Effector CD8-positive, alpha-beta T cell (primary cell): ENCODE measurements around the gene ANAPC2.

Source experiments
- DNase-seq: peaks from one replicate; lab custom pipeline; 2025; lab: John Stamatoyannopoulos, UW

ANAPC2 gene

DNA sequence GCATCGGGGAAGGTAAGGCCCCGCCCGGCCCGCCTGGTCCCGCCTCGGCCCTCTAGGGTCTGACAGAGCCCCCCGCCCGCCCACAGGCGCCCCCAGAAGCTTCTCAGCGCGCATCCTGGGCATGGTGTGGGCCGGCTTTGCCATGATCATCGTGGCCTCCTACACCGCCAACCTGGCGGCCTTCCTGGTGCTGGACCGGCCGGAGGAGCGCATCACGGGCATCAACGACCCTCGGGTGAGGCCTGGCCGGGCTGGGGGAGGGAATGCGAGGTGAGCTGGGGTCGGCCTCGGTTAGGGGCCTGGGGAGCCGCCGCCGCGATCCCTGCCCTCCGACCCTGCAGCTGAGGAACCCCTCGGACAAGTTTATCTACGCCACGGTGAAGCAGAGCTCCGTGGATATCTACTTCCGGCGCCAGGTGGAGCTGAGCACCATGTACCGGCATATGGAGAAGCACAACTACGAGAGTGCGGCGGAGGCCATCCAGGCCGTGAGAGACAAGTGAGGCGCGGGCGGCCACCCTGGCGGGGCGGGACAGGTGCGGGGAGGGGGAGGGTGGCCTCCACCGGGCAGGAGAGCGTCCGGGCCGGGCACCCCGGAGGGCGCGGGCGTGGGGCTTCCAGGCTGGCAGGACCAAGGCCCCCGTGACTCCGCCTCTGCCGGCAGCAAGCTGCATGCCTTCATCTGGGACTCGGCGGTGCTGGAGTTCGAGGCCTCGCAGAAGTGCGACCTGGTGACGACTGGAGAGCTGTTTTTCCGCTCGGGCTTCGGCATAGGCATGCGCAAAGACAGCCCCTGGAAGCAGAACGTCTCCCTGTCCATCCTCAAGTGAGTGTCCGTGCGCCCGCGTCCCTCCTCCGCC lies 25.6 kb downstream of the ANAPC2 start:
- DNase-seq, result no peak

DNA sequence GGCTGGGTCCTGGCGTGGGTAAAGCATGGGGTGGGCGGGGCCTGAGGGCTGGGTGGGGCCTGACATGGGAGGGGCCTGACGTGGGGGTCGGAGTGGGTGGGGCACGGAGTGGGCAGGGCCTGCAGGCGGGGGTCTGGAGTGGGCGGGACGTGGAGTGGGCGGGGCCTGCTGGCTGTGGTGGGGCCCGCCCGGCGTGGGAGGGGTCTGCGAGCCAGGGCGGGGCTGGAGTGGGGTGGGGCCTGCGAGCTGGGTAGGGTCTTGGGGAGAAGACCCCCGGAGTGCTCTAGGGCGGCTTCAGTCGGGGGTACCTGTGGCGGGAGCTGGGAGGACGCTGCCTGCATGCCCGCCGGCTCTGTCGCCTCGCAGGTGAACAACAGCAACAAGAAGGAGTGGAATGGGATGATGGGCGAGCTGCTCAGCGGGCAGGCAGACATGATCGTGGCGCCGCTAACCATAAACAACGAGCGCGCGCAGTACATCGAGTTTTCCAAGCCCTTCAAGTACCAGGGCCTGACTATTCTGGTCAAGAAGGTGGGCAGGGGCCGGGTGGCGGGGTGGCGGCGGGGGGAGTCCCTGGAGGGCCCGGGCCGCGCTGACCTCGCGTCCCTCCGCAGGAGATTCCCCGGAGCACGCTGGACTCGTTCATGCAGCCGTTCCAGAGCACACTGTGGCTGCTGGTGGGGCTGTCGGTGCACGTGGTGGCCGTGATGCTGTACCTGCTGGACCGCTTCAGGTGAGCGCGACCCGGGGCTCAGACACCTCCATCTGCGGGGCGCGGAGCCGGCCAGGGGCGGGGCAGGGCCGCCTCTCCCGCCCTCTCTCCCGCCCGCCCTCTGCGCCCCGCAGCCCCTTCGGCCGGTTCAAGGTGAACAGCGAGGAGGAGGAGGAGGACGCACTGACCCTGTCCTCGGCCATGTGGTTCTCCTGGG lies 26.5 kb downstream of the ANAPC2 start:
- no peak for DNase-seq

DNA sequence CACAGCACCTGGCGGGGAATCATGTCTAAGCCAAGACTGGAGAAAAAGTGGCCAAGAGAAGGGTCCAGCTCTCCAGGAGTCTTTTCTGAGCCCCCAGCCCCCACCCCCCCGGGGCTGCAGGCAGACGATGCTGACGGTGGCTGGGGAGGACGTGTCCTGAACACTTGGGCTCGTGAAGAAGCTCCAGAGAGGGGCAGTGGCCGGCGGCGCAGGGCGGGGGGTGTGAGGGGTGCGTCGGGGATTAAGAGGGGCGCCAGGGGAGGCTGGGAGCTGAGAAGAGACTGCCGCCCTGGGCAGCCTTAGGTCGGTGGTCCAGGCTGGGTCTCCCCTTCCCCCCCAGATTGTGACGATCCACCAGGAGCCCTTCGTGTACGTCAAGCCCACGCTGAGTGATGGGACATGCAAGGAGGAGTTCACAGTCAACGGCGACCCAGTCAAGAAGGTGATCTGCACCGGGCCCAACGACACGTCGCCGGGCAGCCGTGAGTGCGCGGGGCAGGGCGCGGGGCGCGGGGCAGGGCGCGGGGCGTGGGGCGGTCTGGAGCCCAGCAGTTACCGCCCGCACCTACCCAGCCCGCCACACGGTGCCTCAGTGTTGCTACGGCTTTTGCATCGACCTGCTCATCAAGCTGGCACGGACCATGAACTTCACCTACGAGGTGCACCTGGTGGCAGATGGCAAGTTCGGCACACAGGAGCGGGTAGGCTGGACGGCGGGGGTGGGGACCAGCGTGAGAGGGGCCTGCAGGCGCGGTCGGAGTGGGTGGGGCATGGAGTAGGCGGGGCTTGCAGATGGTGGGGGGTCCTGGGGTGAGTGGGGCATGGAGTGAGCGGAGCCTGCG lies 27.4 kb downstream of the ANAPC2 start:
- no peak for DNase-seq

DNA sequence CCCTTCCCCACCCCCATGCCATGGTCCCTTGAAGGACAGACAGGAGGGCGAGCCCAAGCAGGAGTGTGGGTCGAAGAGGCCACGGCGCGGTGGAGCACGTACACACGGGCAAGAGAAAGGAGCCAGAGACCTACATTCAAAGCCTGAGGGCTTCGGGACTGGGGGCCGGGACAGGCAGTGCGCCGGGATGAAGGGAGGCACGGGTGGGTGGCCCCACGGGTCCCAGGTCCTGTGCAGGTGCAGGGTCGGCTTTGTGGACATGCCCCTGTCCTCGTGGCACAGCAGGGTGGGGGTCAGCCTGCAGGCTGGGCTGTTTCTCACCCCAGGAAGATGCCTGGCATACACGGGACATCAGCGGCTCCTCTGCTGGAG lies 28.3 kb downstream of the ANAPC2 start:
- DNase-seq, result no peak

DNA sequence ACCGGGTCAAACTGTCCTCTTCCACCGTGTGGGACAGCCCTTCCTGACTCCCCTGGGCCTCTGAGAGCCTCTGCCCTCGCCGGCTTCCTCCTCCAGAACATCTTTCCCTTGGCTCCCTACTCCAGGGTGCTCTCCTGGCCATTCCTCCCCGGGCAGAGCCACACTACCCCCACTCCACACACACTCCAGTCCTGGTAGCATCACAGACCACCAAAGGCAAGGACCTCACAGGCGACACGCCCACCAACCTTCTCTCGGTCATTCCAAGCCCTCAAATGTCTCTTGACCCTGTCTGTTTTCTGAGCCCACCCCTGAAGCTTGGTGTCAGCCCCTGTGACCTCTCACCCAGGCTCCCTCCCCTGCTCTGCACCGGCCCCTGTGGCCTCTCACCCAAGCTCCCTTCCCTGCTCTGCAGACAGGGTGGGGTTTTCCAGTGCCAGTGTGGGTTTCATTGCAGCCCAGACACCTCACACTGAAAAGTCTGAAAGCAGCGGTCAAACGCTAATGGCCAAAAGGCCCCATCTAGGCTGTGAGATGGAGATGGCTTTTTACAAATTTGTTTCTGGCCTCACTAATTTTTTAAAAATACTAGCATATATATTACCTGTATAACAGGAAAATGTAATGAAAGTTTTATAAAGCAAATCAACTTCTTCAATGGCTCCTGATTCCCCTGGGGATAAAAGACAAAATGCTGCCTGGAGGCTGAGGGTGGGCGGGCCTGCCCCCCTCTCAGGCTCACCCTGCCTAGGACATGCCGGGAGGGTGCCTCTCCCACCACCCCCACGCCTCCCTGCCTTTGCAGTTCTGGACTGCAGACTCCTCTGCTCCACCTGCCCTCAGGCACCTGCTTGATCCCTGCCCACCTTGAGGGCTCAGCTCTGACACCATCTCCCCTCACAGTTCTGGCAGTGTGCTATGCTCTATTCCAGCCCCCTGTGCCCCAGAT lies 29.0 kb downstream of the ANAPC2 start:
- no peak for DNase-seq

DNA sequence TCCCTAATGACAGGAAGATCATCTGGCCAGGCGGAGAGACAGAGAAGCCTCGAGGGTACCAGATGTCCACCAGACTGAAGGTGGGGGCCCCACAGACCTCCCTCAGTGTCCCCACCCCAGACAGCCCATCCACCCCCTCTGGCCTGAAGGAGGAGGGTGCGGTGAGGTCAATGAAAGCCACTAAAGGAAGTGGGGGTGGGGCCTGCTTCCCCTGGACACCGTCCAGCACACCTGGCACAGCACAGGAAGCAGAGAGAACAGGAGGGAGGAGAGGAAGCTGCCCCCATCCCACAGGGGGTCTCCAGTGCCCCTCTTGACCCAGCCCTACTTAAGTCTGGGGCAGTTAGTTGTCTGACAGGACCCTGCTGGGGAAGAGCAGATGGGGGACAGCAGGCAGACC lies 29.7 kb downstream of the ANAPC2 start:
- DNase-seq, result no peak

DNA sequence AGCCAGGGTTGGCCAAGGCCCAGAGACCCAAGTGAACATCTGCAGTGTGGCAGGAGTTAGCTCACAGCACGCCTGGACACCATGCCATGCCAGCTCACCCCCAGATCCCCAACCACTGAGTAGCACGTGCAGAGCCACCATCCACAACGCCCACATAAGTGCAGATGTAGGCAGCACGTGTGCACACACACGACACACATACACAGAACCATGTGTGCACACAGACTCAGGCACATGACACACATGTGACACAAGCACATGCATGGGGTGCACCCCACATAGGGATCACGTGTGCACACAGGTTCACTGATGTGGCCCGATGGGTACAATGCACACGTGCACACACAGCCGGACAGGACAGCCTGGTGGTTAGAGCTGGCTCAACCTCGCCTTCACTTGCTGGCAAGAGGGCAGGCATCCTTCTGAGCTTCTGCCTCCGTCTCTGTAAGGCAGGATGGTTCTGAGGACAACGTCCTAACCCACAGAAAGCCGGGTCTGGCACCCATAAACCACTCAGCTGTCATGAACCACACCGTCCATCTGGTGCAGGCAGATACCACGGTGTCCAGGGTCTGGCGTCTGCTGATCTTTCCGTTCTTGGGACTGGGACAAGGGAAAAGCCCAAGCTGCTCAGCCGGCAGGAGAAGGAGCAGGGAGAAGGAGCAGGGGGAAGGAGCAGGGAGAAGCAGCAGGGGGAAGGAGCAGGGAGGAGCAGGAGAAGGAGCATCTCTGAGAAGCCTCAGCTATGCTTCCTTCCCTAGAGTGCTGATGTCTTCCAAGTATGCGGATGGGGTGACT lies 30.5 kb downstream of the ANAPC2 start:
- DNase-seq, result no peak

DNA sequence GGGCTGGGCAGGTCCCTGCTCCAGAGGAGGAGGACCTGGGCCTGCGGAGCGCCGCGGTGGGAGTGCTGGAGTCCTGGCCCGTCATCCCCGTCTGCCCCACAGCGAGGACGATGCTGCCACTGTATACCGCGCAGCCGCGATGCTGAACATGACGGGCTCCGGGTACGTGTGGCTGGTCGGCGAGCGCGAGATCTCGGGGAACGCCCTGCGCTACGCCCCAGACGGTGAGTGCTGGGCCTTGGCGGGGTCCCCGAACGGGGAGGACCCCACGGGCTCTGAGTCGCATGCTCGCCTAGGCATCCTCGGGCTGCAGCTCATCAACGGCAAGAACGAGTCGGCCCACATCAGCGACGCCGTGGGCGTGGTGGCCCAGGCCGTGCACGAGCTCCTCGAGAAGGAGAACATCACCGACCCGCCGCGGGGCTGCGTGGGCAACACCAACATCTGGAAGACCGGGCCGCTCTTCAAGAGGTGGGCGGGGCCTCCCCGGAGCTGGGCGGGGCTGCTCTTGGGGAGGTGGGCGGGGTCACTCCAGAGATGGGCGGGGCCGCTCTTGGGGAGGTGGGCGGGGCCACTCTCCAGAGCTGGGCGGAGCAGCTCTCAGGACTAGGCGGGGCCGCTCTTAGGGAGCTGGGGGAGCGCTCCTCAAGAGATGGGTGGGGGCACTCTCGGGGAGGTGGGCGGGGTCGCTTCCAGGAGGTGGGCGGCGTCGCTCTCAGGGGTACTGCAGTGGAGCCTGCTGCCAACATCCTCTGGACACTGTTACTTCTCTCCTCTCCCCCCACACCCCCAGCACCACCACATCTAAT lies 31.6 kb downstream of the ANAPC2 start:
- DNase-seq, result peak; percentile 54

DNA sequence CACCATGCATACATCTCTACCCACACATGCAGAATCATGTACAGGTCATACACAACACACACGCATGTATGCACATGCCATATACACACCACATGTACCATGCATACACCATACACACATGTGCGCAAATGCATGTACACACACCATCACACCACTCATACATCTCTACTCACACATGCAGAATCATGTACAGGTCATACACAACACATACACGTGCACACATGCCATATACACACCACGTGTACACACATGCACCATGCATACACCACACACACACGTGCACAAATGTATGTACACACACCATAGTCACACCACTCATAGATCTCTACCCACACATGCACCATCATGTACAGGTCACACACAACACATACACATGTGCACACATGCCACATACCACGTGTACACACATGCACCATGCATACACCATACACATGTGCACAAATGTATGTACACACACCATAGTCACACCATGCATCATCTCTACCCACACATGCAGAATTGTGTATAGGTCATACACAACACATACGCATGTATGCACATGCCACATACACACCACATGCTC lies 35.4 kb downstream of the ANAPC2 start:
- no peak for DNase-seq

DNA sequence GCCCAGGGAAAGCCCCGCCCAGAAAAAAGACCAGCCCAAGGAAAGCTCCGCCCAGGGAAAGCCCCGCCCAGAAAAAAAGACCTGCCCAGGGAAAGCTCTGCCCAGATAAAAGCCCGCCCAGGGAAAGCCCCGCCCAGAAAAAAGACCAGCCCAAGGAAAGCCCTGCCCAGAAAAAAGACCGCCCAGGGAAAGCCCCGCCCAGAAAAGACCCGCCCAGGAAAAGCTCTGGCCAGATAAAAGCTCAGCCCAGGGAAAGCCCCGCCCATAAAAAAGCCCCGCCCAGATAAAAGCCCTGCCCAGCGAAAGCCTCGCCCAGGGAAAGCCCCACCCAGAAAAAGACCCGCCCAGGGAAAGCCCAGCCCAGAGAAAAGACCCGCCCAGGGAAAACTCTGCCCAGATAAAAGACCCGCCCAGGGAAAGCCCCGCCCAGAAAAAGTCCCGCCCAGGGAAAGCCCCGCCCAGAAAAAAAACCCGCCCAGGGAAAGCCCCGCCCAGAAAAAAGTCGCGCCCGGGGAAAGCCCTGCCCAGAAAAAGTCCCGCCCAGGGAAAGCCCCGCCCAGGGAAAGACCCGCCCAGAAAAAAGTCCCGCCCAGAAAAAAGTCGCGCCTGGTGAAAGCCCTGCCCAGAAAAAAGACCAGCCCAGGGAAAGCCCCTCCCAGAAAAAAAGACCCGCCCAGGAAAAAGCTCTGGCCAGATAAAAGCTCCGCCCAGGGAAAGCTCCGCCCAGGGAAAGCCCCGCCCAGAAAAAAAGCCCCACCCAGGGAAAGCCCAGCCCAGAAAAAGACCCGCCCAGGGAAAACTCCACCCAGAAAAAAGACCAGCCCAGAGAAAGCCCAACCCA lies 37.5 kb downstream of the ANAPC2 start:
- DNase-seq, result peak; percentile 23

DNA sequence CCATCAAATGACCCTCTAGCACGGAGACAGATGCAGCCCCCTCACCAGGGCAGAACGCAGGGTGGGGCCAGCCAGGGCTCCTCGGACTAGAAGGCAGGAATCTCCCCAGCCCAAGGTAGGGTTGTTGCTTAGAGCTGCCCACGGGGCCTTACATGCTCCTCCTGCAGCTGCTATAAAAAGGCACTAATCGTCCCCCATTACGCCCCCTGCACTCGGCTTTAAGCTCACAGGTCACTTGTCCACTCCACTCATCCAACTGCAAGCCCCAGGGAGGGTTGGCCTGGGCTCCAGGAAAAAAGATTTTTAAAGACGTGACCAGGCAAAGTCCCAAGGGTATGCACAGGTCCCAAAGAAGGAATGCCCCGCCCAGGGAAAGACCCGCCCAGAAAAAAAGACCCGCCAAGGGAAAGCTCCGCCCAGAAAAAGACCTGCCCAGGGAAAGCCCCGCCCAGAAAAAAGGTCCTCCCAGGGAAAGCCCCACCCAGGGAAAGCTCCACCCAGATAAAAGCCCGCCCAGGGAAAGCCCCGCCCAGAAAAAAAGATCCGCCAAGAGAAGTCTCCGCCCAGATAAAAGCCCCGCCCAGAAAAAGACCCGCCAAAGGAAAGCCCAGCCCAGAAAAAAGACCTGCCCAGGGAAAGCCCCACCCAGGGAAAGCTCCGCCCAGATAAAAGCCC lies 38.3 kb downstream of the ANAPC2 start:
- DNase-seq, result no peak

DNA sequence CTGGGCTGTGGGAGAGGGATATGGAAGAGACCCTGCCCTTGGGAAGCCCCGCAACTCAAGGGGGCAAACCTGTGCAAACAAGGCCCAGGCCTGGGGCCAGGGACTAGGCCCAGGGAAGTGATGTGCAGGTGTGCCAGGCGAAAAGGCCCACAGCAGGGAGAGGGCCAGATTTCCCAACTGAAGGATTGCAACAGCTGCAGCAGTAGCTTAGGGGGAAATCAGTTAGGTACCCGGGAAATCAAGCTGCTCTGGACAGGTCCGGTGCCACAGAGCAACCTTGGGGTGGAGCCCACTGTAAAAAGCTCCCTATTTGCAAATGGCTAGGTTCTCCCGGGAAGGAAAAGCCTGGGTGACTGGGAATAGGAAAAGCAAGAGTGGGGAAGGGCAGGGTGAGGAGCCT lies 39.0 kb downstream of the ANAPC2 start:
- DNase-seq, result no peak

DNA sequence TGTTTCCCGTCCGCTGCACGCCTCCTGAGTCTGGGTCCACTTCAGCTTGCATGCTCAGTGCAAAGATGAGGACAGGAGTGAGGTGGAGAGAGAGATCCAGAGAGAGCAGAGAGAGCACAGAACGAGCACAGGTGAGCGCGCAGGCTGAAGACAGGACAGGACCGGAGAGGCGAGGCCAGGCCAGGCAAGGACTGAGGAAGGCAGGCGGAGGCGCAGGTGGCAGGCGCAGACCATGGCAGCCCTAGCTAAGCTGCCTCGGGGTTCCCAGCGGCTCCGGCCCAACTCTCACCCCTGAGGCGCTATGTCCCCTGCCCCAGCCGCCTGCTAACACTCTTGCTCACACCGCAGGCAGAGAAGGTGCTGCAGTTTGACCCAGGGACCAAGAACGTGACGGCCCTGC lies 39.7 kb downstream of the ANAPC2 start:
- no peak for DNase-seq

DNA sequence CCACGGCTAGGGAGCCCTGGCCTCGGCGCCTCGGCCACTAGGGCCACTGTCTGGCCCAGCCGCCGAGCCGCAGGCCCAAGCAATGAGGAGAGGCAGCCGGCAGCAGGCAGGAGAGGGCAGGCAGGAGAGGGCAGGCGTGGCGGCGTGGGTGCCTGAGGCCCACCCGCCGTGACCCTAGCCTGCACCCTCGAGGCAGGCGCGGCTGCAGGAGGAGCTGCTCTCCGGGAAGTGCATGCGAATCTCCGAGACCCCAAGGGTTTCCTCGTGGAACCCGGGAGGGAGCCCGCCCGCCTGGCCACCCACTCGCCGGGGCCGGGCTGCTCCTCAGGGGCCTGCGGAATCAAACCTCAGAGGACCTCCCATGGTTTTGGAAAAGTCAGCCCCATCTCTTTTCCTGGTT lies 40.1 kb downstream of the ANAPC2 start:
- DNase-seq, result no peak

DNA sequence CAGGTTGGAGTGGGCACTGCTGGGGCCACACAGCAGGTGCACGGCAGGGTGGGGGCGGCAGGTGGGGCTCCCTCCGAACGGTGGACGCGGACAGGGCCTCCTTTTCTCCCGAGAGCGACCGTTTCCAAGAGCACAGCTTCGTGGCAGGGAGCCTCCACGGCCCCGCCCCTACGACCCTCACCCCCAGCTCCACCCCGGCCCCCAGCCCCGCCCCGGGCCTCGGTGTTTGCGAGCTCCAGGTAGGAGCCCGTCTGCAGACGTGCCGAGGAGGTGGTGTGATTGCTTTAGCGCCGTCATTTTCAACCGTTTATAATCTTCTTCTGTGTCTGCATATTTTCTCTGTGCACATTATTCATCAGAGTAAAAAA lies 40.6 kb downstream of the ANAPC2 start:
- no peak for DNase-seq

DNA sequence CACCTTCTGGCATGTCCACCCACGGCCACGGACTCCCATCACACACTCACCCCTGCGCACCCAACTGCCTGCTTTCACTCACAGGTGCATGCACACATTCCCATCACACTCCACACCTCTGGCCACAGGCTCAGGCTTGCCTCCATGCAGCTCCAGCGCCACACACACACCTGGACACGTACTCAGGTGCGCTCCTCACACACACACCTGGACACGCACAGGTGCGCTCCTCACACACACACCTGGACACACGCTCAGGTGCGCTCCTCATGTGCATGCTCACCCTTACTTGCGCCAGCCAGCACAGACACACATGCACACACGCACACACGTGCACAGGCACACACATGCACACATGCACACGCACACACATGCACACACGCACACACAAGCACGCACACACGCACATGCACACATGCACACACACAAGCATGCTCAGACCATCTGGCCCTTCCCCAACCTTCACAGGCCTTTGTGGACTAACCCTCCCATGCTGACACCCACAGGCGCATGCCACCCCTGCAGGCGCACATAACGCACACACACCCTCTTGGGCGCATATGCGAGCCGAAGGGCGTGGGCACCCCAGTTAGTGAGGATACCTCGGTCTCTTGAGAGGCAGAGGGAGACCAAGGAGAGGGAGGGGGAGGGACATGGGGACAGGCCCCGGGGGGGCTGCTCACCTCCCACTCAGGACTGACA lies 41.1 kb downstream of the ANAPC2 start:
- DNase-seq, result no peak

DNA sequence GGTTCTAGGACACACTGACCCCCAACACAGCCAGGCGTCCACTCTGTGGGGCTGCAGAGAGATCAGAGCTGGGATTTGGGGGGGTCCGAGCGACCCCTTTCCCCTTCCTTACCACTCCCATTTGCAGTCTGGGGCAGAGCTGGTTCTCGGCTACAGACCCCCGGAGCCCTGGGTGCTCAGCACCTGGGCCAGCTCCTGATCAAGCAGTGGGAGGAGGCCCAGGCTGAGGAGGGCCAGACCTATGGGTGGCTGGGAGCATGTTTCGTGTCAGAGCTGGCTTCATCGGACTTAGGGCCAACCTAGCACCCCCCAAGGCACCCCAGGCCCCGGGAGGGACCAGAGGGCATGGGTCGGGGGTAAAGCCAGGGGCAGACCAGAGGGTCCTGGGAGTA lies 41.8 kb downstream of the ANAPC2 start:
- no peak for DNase-seq
